OCI-LY7 (cell line): Measurements from ENCODE around the gene ZNF804A. TPM values are rescaled to one million over a fixed set of nuclear protein-coding genes. Genes with fewer than 3 reads are reported as not detected.

Source experiments
- BruUV-seq: library from RNA; stranded (reverse); fragments of 400-500 nt; replicated peaks from 2 replicates; lab custom pipeline; 2021; lab: Mats Ljungman, UMichigan
- CTCF ChIA-PET: fragments of 300-600 bp; sonication (Branson Sonifier 250); formaldehyde crosslinking; loops from one replicate; lab custom pipeline; 2022; ENCODE audit warnings: antibody characterized with exemption; ENCODE audit not compliant: unreplicated experiment; lab: Charles Lee
- POLR2A ChIA-PET: fragments of 300-600 bp; sonication (Branson Sonifier 250); formaldehyde crosslinking; loops from one replicate; lab custom pipeline; 2022; ENCODE audit warnings: antibody characterized with exemption; lab: Charles Lee
- DNase-seq: peaks from one replicate; pipeline ENCODE4 v3.0.0-alpha.2; 2015; ENCODE audit warnings: low spot score
- H2AFZ ChIP-seq: fragments of 200-600 bp; sonication (generic), shearing (Covaris generic); 2 replicates; pipeline ENCODE4 v1.6.1; 2014; ENCODE audit warnings: mild to moderate bottlenecking, antibody characterized with exemption, low read length, moderate library complexity
- H3K27ac ChIP-seq: fragments of 200-600 bp; sonication (generic); 2 replicates; pipeline ENCODE4 v1.5.1; 2014; ENCODE audit warnings: mixed run types, low read depth, mild to moderate bottlenecking, moderate library complexity, low read length, inconsistent platforms; ENCODE audit not compliant: poor library complexity, severe bottlenecking
- H3K36me3 ChIP-seq: fragments of 200-600 bp; sonication (generic); 2 replicates; pipeline ENCODE4 v1.6.1; 2014; ENCODE audit warnings: mild to moderate bottlenecking, antibody characterized with exemption, low read length, moderate library complexity, mixed read lengths; ENCODE audit not compliant: insufficient read depth
- H3K4me1 ChIP-seq: fragments of 200-600 bp; sonication (generic); 2 replicates; pipeline ENCODE4 v1.5.1; 2014; ENCODE audit warnings: mild to moderate bottlenecking, low read length; ENCODE audit not compliant: insufficient read depth, poor library complexity, severe bottlenecking
- H3K4me2 ChIP-seq: fragments of 200-600 bp; sonication (generic); 2 replicates; pipeline ENCODE4 v1.6.1; 2014; ENCODE audit warnings: mild to moderate bottlenecking, low read length
- H3K4me3 ChIP-seq: fragments of 200-600 bp; sonication (generic); 2 replicates; pipeline ENCODE4 v1.5.1; 2014; ENCODE audit warnings: mild to moderate bottlenecking, low read depth, low read length; ENCODE audit not compliant: poor library complexity, severe bottlenecking
- H3K79me2 ChIP-seq: fragments of 200-600 bp; sonication (generic); 2 replicates; pipeline ENCODE4 v1.6.1; 2016; ENCODE audit warnings: low read depth, mild to moderate bottlenecking, low read length, moderate library complexity, mixed read lengths; ENCODE audit not compliant: insufficient read depth
- H3K9me2 ChIP-seq: fragments of 200-600 bp; sonication (generic); 2 replicates; pipeline ENCODE4 v1.6.1; 2016; ENCODE audit warnings: mild to moderate bottlenecking, low read length, mixed read lengths; ENCODE audit not compliant: insufficient read depth
- H3K9me3 ChIP-seq: fragments of 200-600 bp; sonication (generic); 2 replicates; pipeline ENCODE4 v1.6.1; 2014; ENCODE audit warnings: mild to moderate bottlenecking, mixed run types, low read length, mixed read lengths
- H4K20me1 ChIP-seq: fragments of 200-600 bp; sonication (generic); 2 replicates; pipeline ENCODE4 v1.6.1; 2014; ENCODE audit warnings: mild to moderate bottlenecking, antibody characterized with exemption, low read length, moderate library complexity, mixed read lengths; ENCODE audit not compliant: insufficient read depth
- EZH2phosphoT487 ChIP-seq: fragments of 200-600 bp; sonication (generic); IDR thresholded peaks from 2 replicates; pipeline ENCODE4 v1.6.1; 2018; ENCODE audit warnings: low read depth, borderline replicate concordance, mild to moderate bottlenecking, mixed run types, antibody characterized with exemption, low read length, moderate library complexity, mixed read lengths
- intact Hi-C: fragments of 100-400 bp; cut with micrococcal nuclease; formaldehyde crosslinking; loops from one replicate; pipeline ENCODE4 v1.10.0; 2022; ENCODE audit not compliant: unreplicated experiment
- total RNA-seq, 2 experiments: library from RNA; depleted of rRNA in 1 of 2; stranded (reverse); fragments of >200 nt in 1 of 2; shearing (Covaris generic) in 1 of 2; gene quantifications; 2 replicates each; pipeline ENCODE4 v1.2.3, GENCODE V29; 2014 to 2022
- TF ChIP-seq, protein P1 (sequence below): fragments of 200-600 bp; sonication (generic); conservative IDR thresholded peaks from 2 replicates; pipeline ENCODE4 v1.5.1; 2014; ENCODE audit warnings: mild to moderate bottlenecking, antibody characterized with exemption, low read length, moderate library complexity, mixed read lengths

Gene ZNF804A
- total RNA-seq, 2 experiments from 2014 or later, result 14.4 to 19.9 TPM

- no peak overlapping the region for H3K4me3 ChIP-seq
- CTCF ChIA-PET, result no interaction called here
- H3K9me3 ChIP-seq, result no peaks in the 10 kb centered on the region
- no peaks in the 10 kb centered on the region for H3K9me2 ChIP-seq
- no peaks in the 10 kb centered on the region for H4K20me1 ChIP-seq
- H3K4me1 ChIP-seq, result no peaks in the 10 kb centered on the region
- TF ChIP-seq, protein P1, sequence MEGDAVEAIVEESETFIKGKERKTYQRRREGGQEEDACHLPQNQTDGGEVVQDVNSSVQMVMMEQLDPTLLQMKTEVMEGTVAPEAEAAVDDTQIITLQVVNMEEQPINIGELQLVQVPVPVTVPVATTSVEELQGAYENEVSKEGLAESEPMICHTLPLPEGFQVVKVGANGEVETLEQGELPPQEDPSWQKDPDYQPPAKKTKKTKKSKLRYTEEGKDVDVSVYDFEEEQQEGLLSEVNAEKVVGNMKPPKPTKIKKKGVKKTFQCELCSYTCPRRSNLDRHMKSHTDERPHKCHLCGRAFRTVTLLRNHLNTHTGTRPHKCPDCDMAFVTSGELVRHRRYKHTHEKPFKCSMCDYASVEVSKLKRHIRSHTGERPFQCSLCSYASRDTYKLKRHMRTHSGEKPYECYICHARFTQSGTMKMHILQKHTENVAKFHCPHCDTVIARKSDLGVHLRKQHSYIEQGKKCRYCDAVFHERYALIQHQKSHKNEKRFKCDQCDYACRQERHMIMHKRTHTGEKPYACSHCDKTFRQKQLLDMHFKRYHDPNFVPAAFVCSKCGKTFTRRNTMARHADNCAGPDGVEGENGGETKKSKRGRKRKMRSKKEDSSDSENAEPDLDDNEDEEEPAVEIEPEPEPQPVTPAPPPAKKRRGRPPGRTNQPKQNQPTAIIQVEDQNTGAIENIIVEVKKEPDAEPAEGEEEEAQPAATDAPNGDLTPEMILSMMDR, result no peak
- TF ChIP-seq EZH2phosphoT487, result no peak
- intact Hi-C loops, result no loop called here
- no peak for DNase-seq
- no peak overlapping the region for H3K27ac ChIP-seq
- no TSS peak for BruUV-seq
- POLR2A ChIA-PET, result no interaction called here
- no peaks in the 10 kb centered on the region for H3K36me3 ChIP-seq
- no peak overlapping the region for H2AFZ ChIP-seq
- H3K79me2 ChIP-seq, result no peaks in the 10 kb centered on the region
- no peak overlapping the region for H3K4me2 ChIP-seq
These were observed 41.7 kb upstream of the ZNF804A start for GRCh38 chr2:184556639-184557038.

DNA sequence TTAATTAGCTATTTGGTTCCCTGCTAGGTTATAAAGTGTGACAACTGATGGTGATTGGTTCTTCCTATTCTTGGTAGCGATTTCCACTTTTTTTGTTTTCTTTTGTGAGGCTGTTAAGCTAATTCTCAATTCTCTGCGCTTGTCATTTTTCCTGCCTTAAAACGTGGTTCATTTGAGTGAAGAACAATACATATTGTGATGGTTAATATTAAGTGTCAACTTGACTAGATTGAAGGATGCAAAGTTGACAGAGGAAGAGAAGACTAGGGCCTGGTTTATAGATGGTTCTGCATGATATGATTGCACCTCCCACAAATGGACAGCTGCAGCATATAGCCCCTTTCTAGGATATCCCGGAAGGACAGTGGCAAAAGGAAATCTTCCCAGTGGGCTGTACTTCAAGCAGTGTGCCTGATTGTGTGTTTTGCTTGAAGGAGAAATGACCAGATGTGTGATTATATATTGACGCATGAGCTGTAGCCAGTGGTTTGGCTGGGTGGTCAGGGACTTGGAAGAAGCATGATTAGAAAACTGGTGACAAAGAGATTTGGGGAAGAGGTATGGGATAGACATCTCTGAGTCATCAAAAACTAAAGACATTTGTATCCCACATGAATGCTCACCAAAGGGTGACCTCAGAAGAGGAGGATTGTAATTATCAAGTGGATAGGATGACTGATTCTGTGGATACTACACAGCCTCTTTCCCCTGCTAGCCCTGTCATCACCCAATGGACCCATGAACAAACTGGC, 39.4 kb upstream of the ZNF804A start:
- no peaks in the 10 kb centered on the region for H3K4me1 ChIP-seq

More for the DNA sequence above, 39.4 kb upstream of the ZNF804A start:
- Histone ChIP-seq H4K20me1 (no peaks in the 10 kb centered on the region), H3K9me3 (no peaks in the 10 kb centered on the region), H3K27ac (no peak overlapping the region), H3K36me3 (no peaks in the 10 kb centered on the region), H2AFZ (no peak overlapping the region), H3K79me2 (no peaks in the 10 kb centered on the region), H3K4me3 (no peak overlapping the region), H3K4me2 (no peak overlapping the region), H3K9me2 (no peaks in the 10 kb centered on the region)
- ChIA-PET POLR2A (interaction anchor here (0.7 to 1.1 kb wide), 3 partner anchors 10 to 89 kb away, joined by 3 read pairs; no protein-coding TSS in a partner anchor), CTCF (interaction anchor here (0.6 kb wide), 1 partner anchor 184 kb away, joined by 3 read pairs; no protein-coding TSS in a partner anchor)
- BruUV-seq, result no TSS peak
- intact Hi-C loops, result no loop called here
- TF ChIP-seq EZH2phosphoT487, result no peak
- TF ChIP-seq, protein P1, result no peak
- DNase-seq, result no peak
